HEK293T (cell line): ENCODE measurements around the gene RABGAP1L.

Source experiments
- FOXA1 ChIP-seq: fragments of 450-650 bp; IDR thresholded peaks from 2 replicates; pipeline ENCODE4 v1.6.1; 2016; ENCODE audit warnings: mild to moderate bottlenecking
- FOXM1 ChIP-seq: fragments of 450-650 bp; IDR thresholded peaks from 2 replicates; pipeline ENCODE4 v1.6.1; 2017; ENCODE audit warnings: mild to moderate bottlenecking, borderline replicate concordance
- L3MBTL2 ChIP-seq: fragments of 450-650 bp; conservative IDR thresholded peaks from 2 replicates; pipeline ENCODE4 v1.6.1; 2016; ENCODE audit warnings: mild to moderate bottlenecking
- NFRKB ChIP-seq: fragments of 450-650 bp; IDR thresholded peaks from 2 replicates; pipeline ENCODE4 v1.6.1; 2016; ENCODE audit warnings: mild to moderate bottlenecking, moderate library complexity
- PKNOX1 ChIP-seq: fragments of 450-650 bp; IDR thresholded peaks from 2 replicates; pipeline ENCODE4 v1.6.1; 2016
- SP1 ChIP-seq: fragments of 450-650 bp; IDR thresholded peaks from 2 replicates; pipeline ENCODE4 v1.6.1; 2017

DNA sequence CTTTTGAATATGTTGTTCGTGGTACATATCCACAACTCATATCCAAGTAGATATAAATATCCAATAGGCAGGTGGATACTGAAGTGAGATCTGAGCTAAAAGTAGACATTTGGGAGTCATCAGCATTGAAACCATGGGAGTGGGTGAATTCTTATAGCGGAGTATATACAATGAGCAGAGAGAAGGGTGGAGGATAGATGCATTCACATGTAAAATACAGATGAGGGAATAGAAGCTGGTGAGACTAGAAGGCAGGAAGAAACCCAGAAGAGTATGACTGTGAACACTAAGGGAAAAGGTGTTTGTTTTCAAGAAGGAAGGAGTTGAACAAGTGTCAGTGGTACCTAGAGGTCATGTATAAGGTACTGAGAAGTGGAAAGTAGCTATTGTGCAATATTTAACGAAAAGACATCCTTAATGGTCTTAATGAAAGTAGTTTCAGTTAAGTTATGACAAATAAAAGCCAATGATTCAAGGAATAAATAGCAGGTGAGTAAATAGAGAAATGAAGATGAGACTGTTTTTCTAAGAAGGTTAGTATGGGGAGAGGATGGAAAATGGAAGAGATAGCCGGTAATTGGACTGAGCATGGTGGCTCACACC lies 658.8 kb downstream of the RABGAP1L start:
- TF ChIP-seq FOXA1 = no peak
- TF ChIP-seq SP1 = no peak
- no peak for TF ChIP-seq NFRKB
- no peak for TF ChIP-seq L3MBTL2
- TF ChIP-seq PKNOX1 = no peak
- TF ChIP-seq FOXM1 = no peak
